HEK293 (cell line): ENCODE data around the gene SHC3.

Source experiments
- ZFP41 ChIP-seq: fragments of 450-650 bp; formaldehyde crosslinking; IDR thresholded peaks from 2 replicates; pipeline ENCODE4 v1.5.1; 2016; ENCODE audit warnings: missing biosample characterization, missing genetic modification characterization, borderline replicate concordance
- ZNF37A ChIP-seq: fragments of 450-650 bp; IDR thresholded peaks from 2 replicates; pipeline ENCODE4 v1.5.1; 2018; ENCODE audit warnings: missing biosample characterization, missing genetic modification characterization
- ZNF585B ChIP-seq: fragments of 450-650 bp; formaldehyde crosslinking; IDR thresholded peaks from 2 replicates; pipeline ENCODE4 v1.5.1; 2016; ENCODE audit warnings: missing biosample characterization, missing genetic modification characterization
- TF ChIP-seq, protein P1 (sequence below): fragments of 450-650 bp; formaldehyde crosslinking; IDR thresholded peaks from 2 replicates; pipeline ENCODE4 v1.5.1; 2016; ENCODE audit warnings: missing biosample characterization, missing genetic modification characterization
- TF ChIP-seq, protein P2 (sequence below): fragments of 450-650 bp; formaldehyde crosslinking; IDR thresholded peaks from 2 replicates; pipeline ENCODE4 v1.5.1; 2016; ENCODE audit warnings: missing biosample characterization, missing genetic modification characterization
- TF ChIP-seq, protein P3 (sequence below): IDR thresholded peaks from 2 replicates; pipeline ENCODE4 v1.6.1; 2011; ENCODE audit warnings: mild to moderate bottlenecking, low read depth, low read length, borderline replicate concordance
- TF ChIP-seq, protein P4 (sequence below): fragments of 450-650 bp; formaldehyde crosslinking; IDR thresholded peaks from 2 replicates; pipeline ENCODE4 v1.5.1; 2016; ENCODE audit warnings: missing biosample characterization, missing genetic modification characterization, low read depth

DNA sequence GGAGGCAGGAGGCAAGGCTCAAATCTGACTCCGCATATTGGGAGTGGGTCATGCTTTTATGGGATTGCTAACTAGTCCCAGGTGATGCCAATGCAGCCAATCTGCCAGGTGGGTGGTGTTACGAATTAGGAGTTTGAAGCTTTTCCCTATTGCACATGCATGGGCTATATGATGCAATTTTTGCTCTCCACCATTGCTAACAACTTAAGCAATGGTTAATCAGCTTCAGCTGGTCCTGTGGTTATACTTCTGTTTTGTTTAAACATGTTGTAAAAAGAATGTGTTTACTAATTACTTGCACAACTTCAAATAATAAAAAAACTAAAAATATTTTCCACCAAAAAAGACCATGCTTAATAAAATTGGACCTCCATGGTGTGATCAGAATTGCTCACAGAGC is 55.7 kb downstream of the SHC3 start:
- TF ChIP-seq, protein P1, sequence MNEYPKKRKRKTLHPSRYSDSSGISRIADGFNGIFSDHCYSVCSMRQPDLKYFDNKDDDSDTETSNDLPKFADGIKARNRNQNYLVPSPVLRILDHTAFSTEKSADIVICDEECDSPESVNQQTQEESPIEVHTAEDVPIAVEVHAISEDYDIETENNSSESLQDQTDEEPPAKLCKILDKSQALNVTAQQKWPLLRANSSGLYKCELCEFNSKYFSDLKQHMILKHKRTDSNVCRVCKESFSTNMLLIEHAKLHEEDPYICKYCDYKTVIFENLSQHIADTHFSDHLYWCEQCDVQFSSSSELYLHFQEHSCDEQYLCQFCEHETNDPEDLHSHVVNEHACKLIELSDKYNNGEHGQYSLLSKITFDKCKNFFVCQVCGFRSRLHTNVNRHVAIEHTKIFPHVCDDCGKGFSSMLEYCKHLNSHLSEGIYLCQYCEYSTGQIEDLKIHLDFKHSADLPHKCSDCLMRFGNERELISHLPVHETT: no peak
- TF ChIP-seq ZNF585B (tag by site-specific recombination) (no peak), ZFP41 (tag by site-specific recombination) (no peak), ZNF37A (tag by site-specific recombination) (no peak)
- TF ChIP-seq, protein P2, sequence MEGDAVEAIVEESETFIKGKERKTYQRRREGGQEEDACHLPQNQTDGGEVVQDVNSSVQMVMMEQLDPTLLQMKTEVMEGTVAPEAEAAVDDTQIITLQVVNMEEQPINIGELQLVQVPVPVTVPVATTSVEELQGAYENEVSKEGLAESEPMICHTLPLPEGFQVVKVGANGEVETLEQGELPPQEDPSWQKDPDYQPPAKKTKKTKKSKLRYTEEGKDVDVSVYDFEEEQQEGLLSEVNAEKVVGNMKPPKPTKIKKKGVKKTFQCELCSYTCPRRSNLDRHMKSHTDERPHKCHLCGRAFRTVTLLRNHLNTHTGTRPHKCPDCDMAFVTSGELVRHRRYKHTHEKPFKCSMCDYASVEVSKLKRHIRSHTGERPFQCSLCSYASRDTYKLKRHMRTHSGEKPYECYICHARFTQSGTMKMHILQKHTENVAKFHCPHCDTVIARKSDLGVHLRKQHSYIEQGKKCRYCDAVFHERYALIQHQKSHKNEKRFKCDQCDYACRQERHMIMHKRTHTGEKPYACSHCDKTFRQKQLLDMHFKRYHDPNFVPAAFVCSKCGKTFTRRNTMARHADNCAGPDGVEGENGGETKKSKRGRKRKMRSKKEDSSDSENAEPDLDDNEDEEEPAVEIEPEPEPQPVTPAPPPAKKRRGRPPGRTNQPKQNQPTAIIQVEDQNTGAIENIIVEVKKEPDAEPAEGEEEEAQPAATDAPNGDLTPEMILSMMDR (tag by site-specific recombination): no peak
- TF ChIP-seq, protein P3, sequence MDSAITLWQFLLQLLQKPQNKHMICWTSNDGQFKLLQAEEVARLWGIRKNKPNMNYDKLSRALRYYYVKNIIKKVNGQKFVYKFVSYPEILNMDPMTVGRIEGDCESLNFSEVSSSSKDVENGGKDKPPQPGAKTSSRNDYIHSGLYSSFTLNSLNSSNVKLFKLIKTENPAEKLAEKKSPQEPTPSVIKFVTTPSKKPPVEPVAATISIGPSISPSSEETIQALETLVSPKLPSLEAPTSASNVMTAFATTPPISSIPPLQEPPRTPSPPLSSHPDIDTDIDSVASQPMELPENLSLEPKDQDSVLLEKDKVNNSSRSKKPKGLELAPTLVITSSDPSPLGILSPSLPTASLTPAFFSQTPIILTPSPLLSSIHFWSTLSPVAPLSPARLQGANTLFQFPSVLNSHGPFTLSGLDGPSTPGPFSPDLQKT: no peak
- TF ChIP-seq, protein P4, sequence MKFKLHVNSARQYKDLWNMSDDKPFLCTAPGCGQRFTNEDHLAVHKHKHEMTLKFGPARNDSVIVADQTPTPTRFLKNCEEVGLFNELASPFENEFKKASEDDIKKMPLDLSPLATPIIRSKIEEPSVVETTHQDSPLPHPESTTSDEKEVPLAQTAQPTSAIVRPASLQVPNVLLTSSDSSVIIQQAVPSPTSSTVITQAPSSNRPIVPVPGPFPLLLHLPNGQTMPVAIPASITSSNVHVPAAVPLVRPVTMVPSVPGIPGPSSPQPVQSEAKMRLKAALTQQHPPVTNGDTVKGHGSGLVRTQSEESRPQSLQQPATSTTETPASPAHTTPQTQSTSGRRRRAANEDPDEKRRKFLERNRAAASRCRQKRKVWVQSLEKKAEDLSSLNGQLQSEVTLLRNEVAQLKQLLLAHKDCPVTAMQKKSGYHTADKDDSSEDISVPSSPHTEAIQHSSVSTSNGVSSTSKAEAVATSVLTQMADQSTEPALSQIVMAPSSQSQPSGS (tag by site-specific recombination): no peak
